Neuronal stem cell (in vitro differentiated cells): ENCODE measurements around the gene SORL1-AS1.

Experiments
- DNase-seq: peaks from one replicate; pipeline ENCODE4 v3.0.0-alpha.2; 2013; ENCODE audit warnings: low spot score
- H2AFZ ChIP-seq: one replicate; pipeline ENCODE4 v1.6.1; 2013; ENCODE audit warnings: mild to moderate bottlenecking, low read length, inconsistent platforms
- H2AK5ac ChIP-seq: 2 replicates; pipeline ENCODE4 v1.6.1; 2013; ENCODE audit warnings: low read depth, mild to moderate bottlenecking, inconsistent platforms, low read length, moderate library complexity, mixed read lengths
- H2BK120ac ChIP-seq: 2 replicates; pipeline ENCODE4 v1.6.1; 2013; ENCODE audit warnings: low read depth, mild to moderate bottlenecking, inconsistent platforms, low read length, moderate library complexity, mixed read lengths
- H2BK12ac ChIP-seq: one replicate; pipeline ENCODE4 v1.6.1; 2013; ENCODE audit warnings: low read length, inconsistent platforms
- H2BK15ac ChIP-seq: 2 replicates; pipeline ENCODE4 v1.6.1; 2013; ENCODE audit warnings: mild to moderate bottlenecking, low read length, inconsistent platforms, mixed read lengths
- H2BK5ac ChIP-seq: one replicate; pipeline ENCODE4 v1.6.1; 2013; ENCODE audit warnings: inconsistent platforms, mild to moderate bottlenecking, low read length, moderate library complexity
- H3K14ac ChIP-seq: one replicate; pipeline ENCODE4 v1.6.1; 2013; ENCODE audit warnings: low read length, inconsistent platforms
- H3K18ac ChIP-seq: 2 replicates; pipeline ENCODE4 v1.6.1; 2013; ENCODE audit warnings: low read length, inconsistent platforms
- H3K23ac ChIP-seq: 2 replicates; pipeline ENCODE4 v1.6.1; 2013; ENCODE audit warnings: low read depth, mild to moderate bottlenecking, mixed read lengths, low read length, inconsistent platforms; ENCODE audit not compliant: poor library complexity
- H3K27ac ChIP-seq: replicated peaks from 3 replicates; pipeline ENCODE4 v1.5.1; 2013; ENCODE audit warnings: low read length, inconsistent platforms
- H3K27me3 ChIP-seq, 3 experiments: 2 replicates each; pipeline ENCODE4 v1.6.1; 2013; ENCODE audit warnings: low read length in 3 of 3, mild to moderate bottlenecking in 2 of 3, inconsistent platforms in 1 of 3, low read depth in 1 of 3, mixed read lengths in 1 of 3, moderate library complexity in 1 of 3; ENCODE audit not compliant: control insufficient read depth in 3 of 3, insufficient read depth in 3 of 3
- H3K36me3 ChIP-seq, 2 donors: replicated peaks in 1 of 2; 2 replicates each; pipeline ENCODE4 v1.6.1; 2013; ENCODE audit warnings: low read length in 2 of 2; ENCODE audit not compliant: control insufficient read depth in 2 of 2, insufficient read depth in 2 of 2
- H3K4ac ChIP-seq: 2 replicates; pipeline ENCODE4 v1.6.1; 2013; ENCODE audit warnings: inconsistent platforms, mild to moderate bottlenecking, low read length, moderate library complexity
- H3K4me1 ChIP-seq, 2 donors: 1 replicate in 1 of 2; 2 replicates in 1 of 2; pipeline ENCODE4 v1.6.1; 2013; ENCODE audit warnings: low read length in 2 of 2, low read depth in 1 of 2; ENCODE audit not compliant: control insufficient read depth in 2 of 2, insufficient read depth in 1 of 2
- H3K4me2 ChIP-seq: one replicate; pipeline ENCODE4 v1.6.1; 2013; ENCODE audit warnings: mild to moderate bottlenecking, low read length, inconsistent platforms; ENCODE audit not compliant: insufficient read depth, poor library complexity, severe bottlenecking
- H3K4me3 ChIP-seq, 2 donors: 2 replicates each; pipeline ENCODE4 v1.5.1; 2013; ENCODE audit warnings: low read length in 2 of 2, mild to moderate bottlenecking in 2 of 2, inconsistent platforms in 1 of 2, moderate library complexity in 1 of 2
- H3K79me1 ChIP-seq: one replicate; pipeline ENCODE4 v1.6.1; 2013; ENCODE audit warnings: low read depth, mild to moderate bottlenecking, inconsistent platforms, low read length, moderate library complexity
- H3K9ac ChIP-seq: one replicate; pipeline ENCODE4 v1.6.1; 2013; ENCODE audit warnings: mild to moderate bottlenecking, low read depth, low read length, inconsistent platforms; ENCODE audit not compliant: poor library complexity
- H3K9me3 ChIP-seq, 2 donors: replicated peaks in 1 of 2; 2 replicates each; pipeline versions ENCODE3 to v1.6.1; 2013; ENCODE audit warnings: low read length in 2 of 2, mild to moderate bottlenecking in 2 of 2, inconsistent platforms in 1 of 2, low read depth in 1 of 2, mixed read lengths in 1 of 2, moderate library complexity in 1 of 2; ENCODE audit not compliant: control insufficient read depth in 2 of 2, insufficient read depth in 1 of 2
- H4K8ac ChIP-seq: one replicate; pipeline ENCODE4 v1.6.1; 2013; ENCODE audit warnings: low read depth, mild to moderate bottlenecking, inconsistent platforms, low read length, moderate library complexity
- H4K91ac ChIP-seq: one replicate; pipeline ENCODE4 v1.6.1; 2013; ENCODE audit warnings: low read length, low read depth, mild to moderate bottlenecking, inconsistent platforms; ENCODE audit not compliant: poor library complexity
- WGBS, 2 donors: extraction: QIAGEN DNeasy Blood & Tissue Kit; methylation state at CpG; one replicate each; pipeline ENCODE4 v1.1.7; 2013; ENCODE audit warnings: missing lambda C conversion rate in 2 of 2, mixed read lengths in 1 of 2; ENCODE audit not compliant: insufficient read length in 2 of 2, insufficient replicate concordance in 1 of 2; ENCODE audit errors: extremely low coverage in 2 of 2; 5-methylcytosine and 5-hydroxymethylcytosine counted together

SORL1-AS1 gene

GRCh38 chr11:121445071-121445768, 7.5 kb downstream of the SORL1-AS1 start:
- no peaks in the 10 kb centered on the region for H3K27me3 ChIP-seq
- H3K9me3 ChIP-seq = peaks cover 0 to 2% of the 10 kb centered on the region in 2 donors
- no peaks in the 10 kb centered on the region for H3K36me3 ChIP-seq

DNA sequence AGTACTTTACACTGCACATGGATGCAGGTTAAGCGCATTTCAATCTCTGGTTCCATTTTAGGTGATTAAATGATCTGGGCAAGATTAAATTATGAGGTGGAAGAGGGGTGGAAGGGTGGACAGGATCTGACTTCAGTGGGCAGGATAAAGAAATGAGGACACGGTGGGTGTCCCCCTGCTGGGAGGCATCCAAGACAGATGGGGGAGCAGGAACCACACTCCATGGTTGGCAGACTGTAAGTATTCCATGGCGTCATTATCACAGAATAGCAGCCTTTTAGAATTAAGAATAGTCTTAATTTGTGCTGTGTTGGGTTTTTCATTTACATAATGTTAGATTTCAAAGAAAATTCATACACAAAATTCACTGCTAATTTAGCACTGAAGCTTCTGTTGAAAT, 8.2 kb downstream of the SORL1-AS1 start:
- H3K27me3 ChIP-seq = no peaks in the 10 kb centered on the region

More at GRCh38 chr11:121445071-121445768, 7.5 kb downstream of the SORL1-AS1 start:
- WGBS, 2 donors = no CpG with 5 or more reads among the region's 14 CpGs
- no peak overlapping the region for H3K9ac ChIP-seq
- H3K23ac ChIP-seq = no peak overlapping the region
- no peak overlapping the region for H2AK5ac ChIP-seq
- no peak overlapping the region for H2BK5ac ChIP-seq
- H3K4ac ChIP-seq = no peak overlapping the region
- H3K4me2 ChIP-seq = no peak overlapping the region
- H2AFZ ChIP-seq = peak overlapping the region; percentile 61
- H2BK120ac ChIP-seq = no peak overlapping the region
- no peak overlapping the region for H3K18ac ChIP-seq
- H3K4me1 ChIP-seq = peaks cover 6 to 7% of the 10 kb centered on the region in 2 donors
- no peak overlapping the region for H3K27ac ChIP-seq
- no peak overlapping the region for H4K91ac ChIP-seq
- no peaks in the 10 kb centered on the region for H3K79me1 ChIP-seq
- H2BK12ac ChIP-seq = no peak overlapping the region
- H2BK15ac ChIP-seq = no peak overlapping the region
- no peak overlapping the region for H3K14ac ChIP-seq
- H4K8ac ChIP-seq = no peak overlapping the region
- no peak overlapping the region for H3K4me3 ChIP-seq
- no peak for DNase-seq

GRCh38 chr11:121443688-121444275, 9.0 kb downstream of the SORL1-AS1 start:
- no peak overlapping the region for H4K8ac ChIP-seq
- no peak overlapping the region for H3K4me3 ChIP-seq
- H3K14ac ChIP-seq = no peak overlapping the region
- H2AFZ ChIP-seq = peak overlapping the region; percentile 73
- no peak overlapping the region for H4K91ac ChIP-seq
- no peak overlapping the region for H2BK12ac ChIP-seq
- no peak overlapping the region for H3K9ac ChIP-seq
- H3K23ac ChIP-seq = no peak overlapping the region
- no peak overlapping the region for H3K18ac ChIP-seq
- H3K9me3 ChIP-seq = peaks cover 0 to 2% of the 10 kb centered on the region in 2 donors
- DNase-seq = no peak
- H3K27me3 ChIP-seq = no peaks in the 10 kb centered on the region
- H3K36me3 ChIP-seq = no peaks in the 10 kb centered on the region
- peaks cover 6 to 7% of the 10 kb centered on the region in 2 donors for H3K4me1 ChIP-seq
- no peak overlapping the region for H2BK5ac ChIP-seq
- H2AK5ac ChIP-seq = no peak overlapping the region
- H2BK15ac ChIP-seq = no peak overlapping the region
- no peak overlapping the region for H3K4ac ChIP-seq
- H3K4me2 ChIP-seq = no peak overlapping the region
- no peak overlapping the region for H2BK120ac ChIP-seq
- H3K27ac ChIP-seq = no peak overlapping the region
- no CpG with 5 or more reads among the region's 4 CpGs for WGBS, 2 donors
- H3K79me1 ChIP-seq = no peaks in the 10 kb centered on the region

More for the DNA sequence above, 8.2 kb downstream of the SORL1-AS1 start:
- Histone ChIP-seq H3K9ac (no peak overlapping the region), H2BK120ac (no peak overlapping the region), H2AK5ac (no peak overlapping the region), H2AFZ (no peak overlapping the region), H2BK5ac (no peak overlapping the region), H3K36me3 (no peaks in the 10 kb centered on the region), H3K4me3 (no peak overlapping the region), H4K8ac (no peak overlapping the region), H3K4ac (no peak overlapping the region), H3K79me1 (no peaks in the 10 kb centered on the region), H3K4me2 (no peak overlapping the region), H3K14ac (no peak overlapping the region), H3K27ac (no peak overlapping the region), H3K18ac (no peak overlapping the region), H2BK15ac (no peak overlapping the region), H4K91ac (no peak overlapping the region), H3K9me3 (peaks cover 0 to 2% of the 10 kb centered on the region in 2 donors), H2BK12ac (no peak overlapping the region), H3K4me1 (peaks cover 6 to 7% of the 10 kb centered on the region in 2 donors), H3K23ac (no peak overlapping the region)
- no CpG with 5 or more reads among the region's 3 CpGs for WGBS, 2 donors
- DNase-seq = no peak

DNA sequence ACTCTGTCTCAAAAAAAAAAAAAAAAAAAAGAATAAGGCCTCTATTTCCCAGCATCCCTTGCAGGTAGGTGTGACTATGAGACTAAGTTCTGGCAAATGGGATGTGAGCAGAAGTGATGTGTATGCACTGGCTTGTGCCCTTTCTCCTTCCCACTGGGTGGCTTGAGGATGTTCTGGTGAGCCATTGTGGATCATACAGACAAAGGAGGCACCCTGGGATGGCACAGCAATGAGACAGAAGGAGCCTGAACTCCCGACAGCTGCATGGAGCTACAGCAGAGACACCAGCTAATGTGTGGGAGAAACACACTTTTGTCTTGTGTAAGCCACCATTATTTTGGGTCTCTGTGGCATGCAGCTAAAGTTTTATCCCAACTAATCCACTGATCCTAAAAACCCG, 11.2 kb downstream of the SORL1-AS1 start:
- no peak overlapping the region for H2AK5ac ChIP-seq
- no peak overlapping the region for H2BK5ac ChIP-seq
- no peak overlapping the region for H2BK12ac ChIP-seq
- H3K23ac ChIP-seq = no peak overlapping the region
- no CpG with 5 or more reads among the region's 2 CpGs for WGBS, 2 donors
- H3K14ac ChIP-seq = no peak overlapping the region
- no peak overlapping the region for H3K27ac ChIP-seq
- peak overlapping the region; percentile 31 for H2AFZ ChIP-seq
- H3K36me3 ChIP-seq = no peaks in the 10 kb centered on the region
- H4K8ac ChIP-seq = no peak overlapping the region
- H3K9me3 ChIP-seq = no peaks in the 10 kb centered on the region
- H2BK15ac ChIP-seq = no peak overlapping the region
- peaks cover 2 to 5% of the 10 kb centered on the region in 2 donors for H3K4me1 ChIP-seq
- no peak overlapping the region for H3K4me2 ChIP-seq
- peaks cover 0 to 4% (median 0%) of the 10 kb centered on the region in 3 experiments for H3K27me3 ChIP-seq
- H3K9ac ChIP-seq = no peak overlapping the region
- H4K91ac ChIP-seq = no peak overlapping the region
- H2BK120ac ChIP-seq = no peak overlapping the region
- no peak overlapping the region for H3K4me3 ChIP-seq
- H3K18ac ChIP-seq = no peak overlapping the region
- no peaks in the 10 kb centered on the region for H3K79me1 ChIP-seq
- DNase-seq = no peak
- H3K4ac ChIP-seq = no peak overlapping the region
